HG03025 (cell line): ENCODE measurements around the gene MAP2K5.
A peak's percentile ranks its signal among the peaks of the same experiment; 100 is the strongest.

ENCODE experiments used
- ATAC-seq: cut with Tn5 transposase; IDR thresholded peaks from one replicate; pipeline ENCODE4 v1.9.1; 2021; ENCODE audit warnings: mild to moderate bottlenecking, moderate library complexity; ENCODE audit not compliant: unreplicated experiment, low FRiP score

Gene MAP2K5

DNA sequence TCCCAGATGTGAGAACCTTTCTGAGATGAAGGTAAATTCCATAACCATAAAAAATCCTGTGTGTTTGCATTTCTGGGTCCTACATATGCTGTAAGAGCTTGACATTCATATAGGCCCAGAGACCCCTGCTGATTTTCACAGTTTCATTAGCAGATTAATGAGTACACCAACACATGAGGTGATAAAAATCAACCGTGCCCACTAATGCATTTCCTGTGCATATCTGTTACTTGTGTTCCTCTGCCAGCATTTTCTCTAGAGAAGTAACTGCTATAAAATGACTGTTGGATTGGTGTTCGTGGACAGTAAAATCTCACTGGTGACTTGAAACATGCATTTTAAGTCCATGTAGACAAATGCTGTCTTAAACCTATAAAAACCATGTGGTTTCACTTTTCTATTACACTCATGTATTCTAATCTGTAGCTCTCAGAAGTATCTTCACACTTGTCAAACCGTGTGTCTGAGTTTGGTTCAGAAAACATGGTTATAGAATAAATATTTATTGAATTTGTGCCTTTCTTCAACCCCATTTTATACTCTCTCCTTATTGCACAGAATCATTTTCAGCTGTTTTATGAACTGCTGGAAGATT is 14.6 kb downstream of the MAP2K5 start:
- ATAC-seq = no peak

DNA sequence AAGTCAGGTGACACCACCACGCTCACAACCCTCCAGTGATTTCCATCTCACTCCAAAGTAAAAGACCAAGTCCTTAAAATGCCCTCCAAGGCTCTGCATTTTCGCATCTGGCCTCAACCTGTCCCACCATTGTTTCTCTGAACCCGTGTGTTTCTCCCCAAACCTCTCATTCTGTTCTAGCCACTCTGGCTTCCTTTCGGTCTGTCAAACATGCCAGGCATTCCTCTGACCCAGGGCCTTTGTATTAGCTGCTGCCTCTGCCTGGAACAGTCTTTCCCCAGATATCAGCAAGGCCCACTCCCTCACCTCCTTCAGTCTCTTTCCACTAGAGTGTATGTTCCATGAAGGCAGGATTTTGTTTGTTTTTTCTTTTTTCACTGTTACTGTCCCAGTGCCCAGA is 16.0 kb downstream of the MAP2K5 start:
- ATAC-seq = no peak

DNA sequence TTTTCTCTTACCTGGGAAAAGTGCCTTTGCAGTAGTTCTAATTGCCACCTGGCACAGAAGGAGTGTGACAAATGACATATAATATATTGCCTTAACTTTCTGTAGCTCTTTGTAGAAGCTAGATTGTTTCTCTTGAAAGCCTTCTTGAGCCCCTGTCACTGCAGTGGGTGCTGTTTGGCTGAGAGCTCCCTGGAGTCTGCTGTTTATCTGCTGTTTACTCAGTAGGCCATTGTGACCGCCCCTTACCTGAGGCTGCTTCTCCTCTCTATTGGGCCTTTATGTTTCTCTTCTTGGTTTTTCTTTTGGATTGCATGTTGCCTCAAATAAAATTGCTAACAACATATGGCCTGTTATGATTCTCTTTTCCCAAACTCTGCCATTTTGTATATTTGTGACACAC is 16.7 kb downstream of the MAP2K5 start:
- no peak for ATAC-seq

DNA sequence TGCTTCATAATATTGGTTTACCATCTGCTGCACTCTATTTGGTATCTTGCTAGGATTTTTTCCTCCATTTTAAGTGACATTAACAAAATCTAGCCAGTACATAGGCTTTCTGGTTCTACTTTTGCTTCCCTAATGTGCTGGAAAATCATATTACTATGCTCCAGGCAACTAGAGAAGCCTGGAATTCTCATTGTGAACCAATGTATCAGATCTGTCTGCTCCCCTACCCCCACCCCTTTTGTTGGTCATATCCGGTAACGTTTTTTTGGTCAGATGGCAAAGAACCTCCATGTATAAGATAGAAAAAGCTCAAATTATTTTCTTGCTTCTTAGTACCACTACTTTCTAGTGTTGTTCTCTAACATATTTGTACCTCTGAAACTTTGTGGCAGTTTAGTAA is 17.1 kb downstream of the MAP2K5 start:
- ATAC-seq = no peak

DNA sequence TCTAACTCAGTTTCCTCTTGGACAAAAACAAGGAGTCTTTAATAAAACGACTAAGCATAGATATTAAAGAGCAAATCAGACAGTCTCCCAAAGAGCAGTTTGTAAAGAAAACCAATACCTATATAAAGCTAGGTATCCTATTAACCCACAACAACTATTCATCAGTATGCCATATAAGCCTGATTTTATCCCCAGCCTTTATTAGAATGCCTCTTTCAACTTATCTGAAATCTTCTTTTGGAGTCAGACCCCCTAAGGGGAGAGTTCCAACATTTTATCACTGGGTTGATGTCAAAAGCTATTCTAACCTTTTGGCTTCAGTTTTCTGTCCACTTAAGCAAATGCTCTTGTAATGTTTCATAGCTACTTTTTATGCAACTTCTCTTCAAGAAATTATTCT is 17.8 kb downstream of the MAP2K5 start:
- no peak for ATAC-seq

DNA sequence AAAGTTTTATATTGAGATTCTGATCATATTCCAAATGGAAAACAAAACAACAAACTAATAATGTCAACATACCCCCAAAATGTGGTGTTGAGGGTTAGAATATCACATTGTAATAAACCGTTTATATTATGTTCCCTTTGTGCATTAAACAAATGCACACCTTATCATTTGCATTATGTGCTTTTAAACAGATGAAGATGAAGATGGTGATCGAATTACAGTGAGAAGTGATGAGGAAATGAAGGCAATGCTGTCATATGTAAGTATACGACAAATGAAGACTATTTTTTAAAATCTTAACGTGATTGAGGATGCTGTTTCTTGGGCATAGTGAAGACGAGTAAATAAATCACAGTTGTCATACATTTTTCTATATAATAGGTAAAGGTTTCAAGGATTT is 20.6 kb downstream of the MAP2K5 start:
- no peak for ATAC-seq

DNA sequence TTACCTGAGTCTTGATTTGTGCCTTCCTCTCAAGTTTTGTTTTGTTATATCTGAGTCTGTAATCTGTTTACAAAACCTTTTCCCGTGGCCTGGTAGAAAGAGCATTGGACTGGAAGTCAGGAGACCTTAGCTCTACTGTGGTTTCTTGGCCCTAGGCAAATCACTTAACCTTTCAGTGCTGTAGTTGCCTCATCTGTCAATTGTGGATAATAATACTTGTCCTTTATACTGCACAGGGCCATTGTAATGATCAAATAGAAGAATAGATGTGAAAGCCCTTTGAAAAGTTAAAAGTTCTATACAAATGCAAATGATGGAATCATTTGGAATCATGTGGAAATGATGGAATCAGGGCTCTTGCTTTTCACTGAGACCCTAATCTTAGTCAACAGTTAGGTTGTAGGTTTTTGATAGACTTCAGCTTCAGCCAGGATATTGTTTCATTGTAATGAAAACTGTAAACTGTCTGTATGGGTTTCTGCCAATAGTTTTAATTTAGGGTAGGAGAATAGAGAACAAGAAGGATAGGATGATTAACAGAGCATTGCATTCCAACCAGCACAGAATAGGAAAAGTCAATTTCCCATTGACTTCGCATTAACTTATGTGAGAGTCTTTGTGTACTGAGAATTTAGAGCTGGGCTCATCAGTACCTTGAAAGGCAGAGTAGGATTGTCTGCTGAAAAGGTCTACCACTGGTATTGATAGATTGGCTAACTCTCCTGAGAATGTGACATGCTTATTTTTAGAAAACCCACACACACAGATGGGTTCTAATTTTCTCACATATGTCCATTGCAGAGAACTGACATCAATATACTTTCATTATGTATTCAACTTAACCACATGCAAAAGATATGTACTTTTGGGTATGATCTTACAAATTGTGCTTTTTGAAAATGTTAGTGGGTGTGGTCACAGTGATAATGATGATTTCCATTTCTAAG is 21.8 kb downstream of the MAP2K5 start:
- ATAC-seq = peak; percentile 84

DNA sequence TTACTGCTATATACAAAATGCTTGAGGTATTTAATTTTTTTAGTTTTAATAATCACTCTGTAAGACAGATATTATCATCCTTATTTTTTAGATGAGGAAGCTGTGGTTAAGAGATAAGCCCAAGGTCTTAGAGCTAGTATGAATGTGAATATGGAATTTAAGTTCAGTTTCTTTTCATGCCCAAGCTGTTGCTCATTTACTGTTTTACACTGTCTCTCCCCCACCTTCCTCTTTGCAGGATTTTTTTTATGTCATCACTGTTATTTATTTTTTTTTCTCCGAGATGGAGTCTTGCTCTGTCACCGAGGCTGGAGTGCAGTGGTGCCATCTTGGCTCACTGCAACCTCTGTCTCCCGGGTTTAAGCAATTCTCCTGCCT is 22.5 kb downstream of the MAP2K5 start:
- ATAC-seq = peak; percentile 30

DNA sequence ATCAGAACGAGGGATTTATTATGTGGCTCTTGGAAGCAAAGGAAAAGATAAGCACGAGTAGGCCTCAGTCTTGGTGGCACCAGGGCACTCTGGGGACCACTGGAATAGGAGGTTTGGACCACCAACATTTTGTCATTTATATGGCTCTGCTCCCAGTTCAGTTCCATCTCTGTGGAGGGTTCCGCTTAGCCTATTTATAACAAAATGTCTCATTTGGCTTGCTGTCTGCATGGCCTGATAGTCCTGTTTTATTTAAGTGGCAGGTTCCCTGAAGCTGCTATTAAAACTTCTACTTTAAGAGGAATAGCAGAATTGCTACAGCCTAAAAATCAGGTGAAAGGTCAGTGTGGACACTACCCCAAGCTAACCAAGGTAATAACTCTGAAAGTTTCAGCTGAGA is 27.2 kb downstream of the MAP2K5 start:
- ATAC-seq = no peak

DNA sequence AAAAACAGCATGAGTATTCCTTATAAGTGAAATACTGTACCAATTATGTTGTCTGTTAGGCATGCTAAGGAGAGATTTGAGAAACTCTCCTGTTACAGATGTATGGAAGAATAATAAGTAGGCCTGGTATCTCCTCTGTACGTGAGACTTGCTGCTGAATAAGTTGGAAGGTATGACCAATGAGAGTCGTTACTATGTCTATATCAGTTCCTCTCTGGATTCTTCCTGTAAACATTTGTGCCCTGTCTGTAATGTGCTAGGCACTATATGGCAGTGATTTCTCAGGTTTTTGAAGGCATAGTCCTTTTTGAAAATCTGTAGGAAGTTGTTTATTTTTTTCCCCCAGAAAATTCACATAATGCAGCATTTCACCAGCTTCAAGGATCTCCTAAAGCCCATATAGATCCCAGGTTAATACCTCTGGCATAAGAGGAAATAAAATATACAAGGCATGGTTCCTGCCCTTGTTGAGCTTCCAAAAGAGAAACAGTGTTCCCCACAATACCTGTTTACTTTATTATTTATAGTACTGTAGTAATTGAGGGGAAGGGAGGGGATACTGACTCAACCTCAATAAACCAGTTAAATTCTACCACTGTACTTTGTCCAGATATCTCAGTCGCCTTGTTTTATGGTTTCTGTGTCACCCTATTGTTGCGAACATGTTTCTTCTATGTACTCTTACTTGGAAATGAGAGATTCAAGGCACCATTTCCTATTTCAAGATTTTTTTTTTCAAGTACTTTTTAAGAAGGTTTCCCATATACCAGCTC is 28.6 kb downstream of the MAP2K5 start:
- no peak for ATAC-seq

DNA sequence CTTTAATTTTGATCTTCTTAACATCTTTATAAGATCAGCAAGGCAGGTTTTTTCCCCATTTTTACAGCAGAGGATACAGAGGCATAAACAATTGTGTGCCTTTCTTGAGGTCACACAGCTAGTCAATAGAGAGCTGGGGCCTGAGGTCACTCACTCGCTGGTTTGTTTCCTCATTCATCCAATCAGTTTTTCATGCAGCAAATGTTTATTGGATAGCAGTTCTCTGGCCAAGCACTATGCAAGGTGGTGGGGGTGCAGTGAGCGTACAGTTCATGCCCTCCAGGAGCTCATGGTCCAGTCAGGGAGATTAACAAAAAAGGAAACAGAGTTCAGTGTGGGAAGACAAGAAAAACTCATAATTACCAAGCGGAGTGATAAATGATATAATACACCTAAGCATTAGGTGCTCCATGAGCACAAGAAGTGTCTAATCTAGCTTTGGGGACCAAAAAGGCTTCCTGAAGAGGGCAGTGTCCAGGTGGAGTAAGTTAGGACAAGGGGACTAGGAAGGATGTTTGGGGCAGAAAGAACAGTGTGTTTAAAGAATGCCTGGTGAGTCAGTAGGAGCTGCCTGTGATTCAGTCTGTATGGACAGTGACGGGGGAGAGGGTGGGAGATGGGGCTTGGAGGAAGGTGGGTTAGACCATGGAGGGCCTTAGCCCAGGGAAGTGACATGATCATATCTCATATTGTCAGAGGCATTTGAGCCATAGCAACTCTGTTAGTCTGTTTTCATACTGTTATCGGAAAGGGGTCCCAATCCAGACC is 29.3 kb downstream of the MAP2K5 start:
- no peak for ATAC-seq

DNA sequence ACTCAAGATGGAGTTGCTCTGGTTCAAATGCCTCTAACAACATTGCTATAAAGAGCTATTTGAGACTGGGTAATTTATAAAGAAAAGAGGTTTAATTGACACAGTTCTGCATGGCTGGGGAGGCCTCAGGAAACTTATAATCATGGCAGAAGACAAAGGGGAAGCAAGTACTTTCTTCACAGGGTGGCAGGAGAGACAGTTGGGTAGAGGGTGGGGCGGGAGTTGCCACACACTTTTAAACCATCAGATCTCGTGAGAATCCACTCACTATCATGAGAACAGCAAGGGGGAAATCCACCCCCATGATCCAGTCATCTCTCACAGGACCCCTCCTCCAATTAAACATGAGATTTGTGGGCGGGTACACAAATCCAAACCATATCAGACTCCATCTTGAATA is 30.7 kb downstream of the MAP2K5 start:
- no peak for ATAC-seq

DNA sequence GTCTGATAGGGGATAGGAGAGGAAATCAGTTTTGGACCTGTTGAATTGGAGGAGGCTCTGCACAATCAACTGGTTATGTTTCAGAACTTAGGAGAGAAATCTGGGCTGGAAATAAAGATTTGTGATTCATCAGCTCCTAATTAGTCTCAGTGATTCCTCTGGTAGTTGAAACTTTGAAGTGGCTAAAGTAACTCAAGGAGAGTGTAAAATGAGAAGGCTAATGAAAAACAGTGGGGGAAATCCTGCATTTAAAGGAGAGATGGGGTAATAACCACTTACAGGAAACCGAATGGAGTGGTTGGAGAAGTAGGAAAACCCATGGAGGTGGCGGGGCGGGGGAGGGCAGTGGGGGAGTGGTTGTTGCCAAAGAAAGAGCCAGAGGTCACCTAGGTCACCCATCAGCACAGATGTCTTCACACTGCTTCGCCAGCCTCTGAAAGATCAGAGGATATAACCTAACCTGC is 32.6 kb downstream of the MAP2K5 start:
- ATAC-seq = no peak

DNA sequence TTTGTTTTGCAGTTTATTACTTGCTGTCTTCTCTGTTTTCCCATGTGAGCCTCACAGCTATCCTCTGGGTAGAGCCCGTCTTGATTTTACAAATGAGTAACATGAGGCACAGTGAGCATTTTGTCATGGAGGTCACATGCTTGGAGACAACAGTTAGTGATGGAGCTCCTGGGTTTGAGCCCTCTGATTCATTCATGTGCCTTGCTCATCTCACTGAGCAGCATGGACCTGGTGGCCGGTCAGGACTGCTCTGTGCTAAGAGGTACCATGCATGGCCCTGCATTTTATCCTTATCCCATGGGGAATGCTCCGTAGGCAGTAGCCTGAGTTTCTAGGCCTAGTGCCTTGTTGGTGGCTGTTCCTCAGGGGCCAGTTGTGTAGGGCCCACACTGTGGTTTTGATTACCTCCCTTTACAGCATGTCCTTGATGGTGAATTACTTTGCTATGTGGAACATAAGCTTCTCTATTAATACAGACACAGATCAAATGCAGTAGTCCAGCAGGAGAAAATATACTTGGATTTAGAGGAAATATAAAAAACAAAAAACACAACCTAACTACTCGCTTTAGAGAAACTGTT is 35.6 kb downstream of the MAP2K5 start:
- no peak for ATAC-seq

DNA sequence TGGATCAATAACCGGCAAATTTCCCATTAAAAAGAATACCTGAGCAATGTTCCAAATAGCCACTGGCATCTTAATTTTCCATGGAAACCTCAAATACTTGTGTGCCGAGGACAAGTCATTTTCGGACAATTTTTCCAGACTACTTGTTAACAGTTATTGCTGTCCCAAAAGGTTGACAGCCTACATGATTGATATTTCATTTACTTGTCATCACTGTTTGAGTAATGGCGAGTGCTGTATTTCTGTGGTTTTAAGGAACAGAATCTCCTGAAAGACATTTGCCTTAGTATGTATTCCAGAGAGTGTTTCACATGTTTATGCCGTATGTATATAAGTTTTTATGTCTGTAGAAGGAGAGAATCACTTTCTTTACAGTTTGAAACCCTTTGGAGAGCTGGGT is 36.7 kb downstream of the MAP2K5 start:
- no peak for ATAC-seq

DNA sequence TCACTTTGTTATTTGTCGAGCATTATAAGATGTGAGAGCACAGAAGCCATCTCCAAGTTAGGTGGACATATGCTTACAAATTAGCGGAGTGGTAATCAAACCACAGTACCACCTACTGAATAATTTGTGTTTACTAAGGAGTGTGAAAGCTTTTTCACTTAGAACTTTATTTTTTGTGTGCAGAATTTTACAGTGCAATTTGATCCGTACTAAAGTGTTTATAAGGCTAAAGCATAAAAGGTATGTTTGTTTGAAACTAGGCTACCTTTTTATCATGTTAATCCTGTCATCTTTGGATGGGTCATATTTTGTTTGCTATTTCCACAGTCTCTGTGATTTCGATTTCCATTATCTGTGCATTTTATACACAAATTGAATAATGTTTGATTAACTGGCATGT is 37.5 kb downstream of the MAP2K5 start:
- ATAC-seq = no peak

DNA sequence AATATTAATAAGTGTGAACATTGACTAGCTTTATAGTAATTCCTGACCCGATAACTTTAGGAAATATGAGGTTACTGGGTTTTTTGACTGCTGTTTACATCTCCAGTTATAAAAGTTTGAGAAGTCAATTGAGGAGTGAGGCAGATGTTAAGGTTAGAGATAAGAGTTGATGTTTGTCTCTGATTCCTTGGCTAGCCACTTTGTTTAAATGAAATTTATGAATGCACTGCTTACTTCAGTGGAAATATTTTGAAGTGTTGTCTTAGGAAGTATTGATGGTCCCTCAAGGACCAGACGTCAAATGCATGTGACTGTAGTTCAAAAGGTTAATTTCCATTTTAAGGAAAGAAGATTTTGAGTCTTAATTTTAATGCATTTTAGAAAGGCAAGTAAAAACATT is 41.7 kb downstream of the MAP2K5 start:
- ATAC-seq = no peak

DNA sequence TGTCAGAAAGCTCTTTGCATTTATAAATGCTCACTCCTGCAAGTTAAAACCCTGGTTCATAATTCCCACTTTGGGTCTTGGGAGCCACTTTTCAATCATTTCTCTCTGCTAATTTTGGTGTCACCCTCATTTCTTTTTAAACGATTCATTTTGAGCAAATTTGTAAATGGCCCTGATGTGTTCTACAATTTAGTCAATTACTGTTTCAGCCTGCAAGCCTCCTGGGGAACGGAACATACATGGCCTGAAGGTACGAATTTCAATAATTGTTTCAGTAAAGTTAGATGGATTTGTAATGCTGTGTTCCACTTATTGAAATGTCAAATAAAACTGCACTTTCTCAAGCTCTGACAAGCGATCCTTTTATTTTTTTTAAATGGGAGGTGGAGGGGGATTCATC is 43.2 kb downstream of the MAP2K5 start:
- ATAC-seq = no peak

DNA sequence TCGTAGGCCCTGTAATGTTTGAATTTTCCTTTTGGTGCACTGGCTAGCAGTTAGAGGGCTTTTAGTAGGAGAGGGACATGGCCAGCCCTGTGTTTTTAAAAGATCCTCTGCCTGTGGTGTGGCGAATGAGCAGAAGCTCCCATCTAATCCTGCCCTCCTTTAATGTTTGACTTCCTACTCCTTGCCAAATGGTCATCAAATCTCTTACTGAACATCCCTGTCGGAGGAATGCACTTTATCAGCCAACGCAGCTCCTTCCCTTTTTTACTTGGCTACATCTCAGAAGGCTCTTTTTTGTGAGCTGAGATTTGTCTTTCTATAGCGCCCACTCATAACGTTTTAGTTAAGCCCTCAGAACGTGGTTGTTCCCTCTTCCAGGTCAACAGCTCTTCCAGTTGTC is 44.8 kb downstream of the MAP2K5 start:
- no peak for ATAC-seq

DNA sequence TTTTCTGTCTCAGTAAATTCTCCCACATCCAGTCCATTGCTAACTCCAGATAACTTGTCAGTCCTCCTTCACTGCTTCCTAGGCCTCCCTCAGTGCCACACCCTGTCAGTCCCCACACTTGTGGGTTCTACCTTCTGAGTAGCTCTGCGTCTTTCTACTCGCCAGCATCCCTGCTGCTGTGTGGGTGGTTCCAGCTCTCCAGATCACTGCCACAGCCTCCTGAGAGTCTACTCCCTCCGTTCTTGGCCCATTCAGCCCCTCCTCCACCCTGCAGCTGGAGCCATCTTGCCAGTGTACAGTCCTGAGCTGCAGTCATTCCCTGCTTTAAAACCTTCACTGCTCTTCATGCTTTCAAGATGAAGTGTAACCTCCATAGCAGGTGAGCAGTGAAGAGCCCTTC is 45.3 kb downstream of the MAP2K5 start:
- no peak for ATAC-seq
